Cerebellar cortex (tissue), 1 donor: ENCODE data around the gene LRCH1.

ENCODE experiments used
- DNase-seq: peaks from one replicate; pipeline ENCODE4 v3.0.0-alpha.2; 2015; ENCODE audit warnings: low spot score

LRCH1 gene

GRCh38 chr13:46535002-46535401 lies 18.0 kb upstream of the LRCH1 start:
- peak; percentile 59 for DNase-seq

GRCh38 chr13:46535825-46536224 lies 17.1 kb upstream of the LRCH1 start:
- DNase-seq = no peak

- DNase-seq = no peak
Observed at GRCh38 chr13:46536341-46536740, 16.6 kb upstream of the LRCH1 start.

- no peak for DNase-seq
Observed at GRCh38 chr13:46539231-46539630, 13.7 kb upstream of the LRCH1 start.

- DNase-seq = no peak
Observed at GRCh38 chr13:46541210-46541609, 11.8 kb upstream of the LRCH1 start.

- DNase-seq = no peak
Observed at GRCh38 chr13:46542833-46543232, 10.1 kb upstream of the LRCH1 start.

- DNase-seq = peak; percentile 98
Observed at GRCh38 chr13:46543287-46543686, 9.7 kb upstream of the LRCH1 start.

- no peak for DNase-seq
Observed at GRCh38 chr13:46544208-46544607, 8.8 kb upstream of the LRCH1 start.

- peak; percentile 82 for DNase-seq
Observed at GRCh38 chr13:46544811-46545210, 8.2 kb upstream of the LRCH1 start.

GRCh38 chr13:46546084-46546768 lies 6.7 kb upstream of the LRCH1 start:
- no peak for DNase-seq

- DNase-seq = no peak
Observed at GRCh38 chr13:46550822-46551221, 2.1 kb upstream of the LRCH1 start.

GRCh38 chr13:46551410-46552302 lies 1.3 kb upstream of the LRCH1 start:
- peak; percentile 79 for DNase-seq

- peak; percentile 42 for DNase-seq
Observed at GRCh38 chr13:46552303-46552682, 677 bp upstream of the LRCH1 start.

GRCh38 chr13:46553521-46553885 lies 533 bp downstream of the LRCH1 start:
- no peak for DNase-seq

- peak; percentile 45 for DNase-seq
Observed at GRCh38 chr13:46553886-46554858, 1.2 kb downstream of the LRCH1 start.

GRCh38 chr13:46554951-46555350 lies 2.0 kb downstream of the LRCH1 start:
- no peak for DNase-seq

GRCh38 chr13:46555722-46556417 lies 2.9 kb downstream of the LRCH1 start:
- DNase-seq = peak; percentile 49

GRCh38 chr13:46556418-46556779 lies 3.4 kb downstream of the LRCH1 start:
- DNase-seq = peak; percentile 44

- DNase-seq = peak; percentile 5
Observed at GRCh38 chr13:46559272-46559805, 6.4 kb downstream of the LRCH1 start.

GRCh38 chr13:46560778-46561177 lies 7.8 kb downstream of the LRCH1 start:
- no peak for DNase-seq

- no peak for DNase-seq
Observed at GRCh38 chr13:46561286-46561685, 8.3 kb downstream of the LRCH1 start.
